Ovary (tissue), 9 donors: Measurements from ENCODE around the gene TFAP2B. TPM values are rescaled to one million over a fixed set of nuclear protein-coding genes. Genes with fewer than 3 reads are reported as not detected.

Source experiments
- DNase-seq, 5 donors: peaks; one replicate each; pipeline ENCODE4 v3.0.0-alpha.2; 2019 to 2020
- H3K27ac ChIP-seq, 2 donors: fragments of 200-600 bp; one replicate each; pipeline versions ENCODE4 v1.5.1 to v1.8.0; 2019 to 2022
- H3K27me3 ChIP-seq: fragments of 200-600 bp; one replicate; pipeline ENCODE4 v1.8.0; 2022
- H3K36me3 ChIP-seq: fragments of 200-600 bp; sonication (generic); one replicate; pipeline ENCODE4 v1.5.1; 2019
- H3K4me1 ChIP-seq: one replicate; pipeline ENCODE4 v1.8.1; 2013; ENCODE audit warnings: mild to moderate bottlenecking, moderate library complexity; ENCODE audit not compliant: insufficient read depth
- H3K4me3 ChIP-seq: fragments of 200-600 bp; sonication (generic); one replicate; pipeline ENCODE4 v1.5.1; 2017
- H3K9me3 ChIP-seq, 2 donors: fragments of 200-600 bp in 1 of 2; sonication (generic) in 1 of 2; one replicate each; pipeline versions ENCODE4 v1.5.1 to v1.8.1; 2013 to 2019; ENCODE audit warnings: mild to moderate bottlenecking in 1 of 2, moderate library complexity in 1 of 2
- CTCF ChIP-seq, 3 donors: fragments of 450-650 bp in 2 of 3; fragments of 200-600 bp in 1 of 3; IDR thresholded peaks; one replicate each; pipeline versions ENCODE4 v1.5.1 to v1.8.0; 2016 to 2022; ENCODE audit warnings: antibody characterized with exemption in 3 of 3, mild to moderate bottlenecking in 1 of 3
- EP300 ChIP-seq: sonication (generic); formaldehyde crosslinking; IDR thresholded peaks from one replicate; pipeline ENCODE4 v1.6.1; 2017; ENCODE audit warnings: antibody characterized with exemption
- POLR2A ChIP-seq: fragments of 450-650 bp; IDR thresholded peaks from one replicate; pipeline ENCODE4 v1.6.1; 2017; ENCODE audit warnings: antibody characterized with exemption, mild to moderate bottlenecking, moderate library complexity
- WGBS, 3 donors: extraction: QIAGEN DNeasy Blood & Tissue Kit in 1 of 3; methylation state at CpG; one replicate each; pipeline versions ENCODE4 v1.1.5 to v1.1.7; 2013 to 2017; 5-methylcytosine and 5-hydroxymethylcytosine counted together
- intact Hi-C, 4 donors: fragments of 100-400 bp; cut with DNase I; formaldehyde crosslinking; loops; one replicate each; pipeline versions ENCODE4 v1.11.0 to v1.15.1; 2022 to 2023
- polyA plus RNA-seq, 2 donors: library from polyadenylated mRNA; stranded (reverse); fragments of 200-250 nt in 1 of 2; fragments of 350-450 nt in 1 of 2; fragmentation: Illumina TruSeq in 1 of 2; extraction: RNeasy Lipid Tissue Mini Kit (QIAGEN cat#74804) in 1 of 2; gene quantifications; one replicate each; pipeline ENCODE4 v1.2.3, GENCODE V29; 2013 to 2014
- total RNA-seq, 7 donors: library from RNA; depleted of rRNA in 2 of 7; stranded (reverse); fragments of >200 nt in 2 of 7; fragmentation: NEBNext Ultra II Directional in 3 of 7; extraction: Animal tissue kit (Norgen Biotek cat#: 25700) in 3 of 7; gene quantifications; one replicate each; pipeline versions ENCODE4 v1.1.0 to v1.2.4, GENCODE V29; 2016 to 2023
- donor health status: DM: no; HTN: no; CAD: no; lungs with moderate emphysema.
- donor health status: DM: no; HTN: no; CAD: no.
- donor health status: Bipolar disorder and iron deficiency.
- donor health status: DM: yes; HTN: yes; CAD: no.
- donor health status: DM: no; HTN: no; CAD: no.
- donor health status: DM: yes; HTN: yes; CAD: no.

Gene TFAP2B
- total and polyA plus RNA-seq, 9 donors, result not detected

GRCh38 chr6:50861692-50862091 is 43.0 kb downstream of the TFAP2B start:
- no peaks in the 10 kb centered on the region for H3K9me3 ChIP-seq
- H3K27me3 ChIP-seq, result no peaks in the 10 kb centered on the region
- H3K36me3 ChIP-seq, result no peaks in the 10 kb centered on the region
- TF ChIP-seq CTCF (IDR thresholded peaks at IDR 0.05) (no peak), POLR2A (no peak), EP300 (no peak)
- intact Hi-C loops, result no loop called here
- H3K27ac ChIP-seq, result no peak overlapping the region
- H3K4me1 ChIP-seq, result no peaks in the 10 kb centered on the region
- 0 to 15% (median 0%) methylated on average over 1 of the region's 1 CpG for WGBS, 3 donors
- no peak for DNase-seq
- H3K4me3 ChIP-seq, result no peak overlapping the region

DNA sequence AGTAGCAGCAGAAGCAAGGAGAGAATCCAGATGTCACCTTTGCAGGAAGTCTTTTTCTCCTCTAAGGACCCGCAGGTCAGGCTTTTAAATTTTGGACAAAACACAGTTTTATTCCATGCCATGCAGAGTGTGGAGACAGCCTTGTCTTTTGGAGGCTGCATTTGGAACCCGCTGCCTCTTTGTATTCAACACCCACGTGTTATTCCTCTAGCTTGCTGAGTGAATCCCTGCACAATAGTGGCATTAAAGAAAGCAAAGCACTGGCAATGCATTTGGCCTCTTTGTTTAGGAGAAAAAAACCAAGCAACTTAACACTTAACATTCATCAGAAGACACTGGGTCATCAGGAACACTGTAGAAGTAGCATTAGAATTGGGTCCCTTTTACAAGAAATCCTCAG is 43.5 kb downstream of the TFAP2B start:
- 53 to 68% (median 62%) methylated on average over 3 of the region's 3 CpGs for WGBS, 3 donors
- no peaks in the 10 kb centered on the region for H3K27me3 ChIP-seq
- H3K36me3 ChIP-seq, result no peaks in the 10 kb centered on the region
- H3K9me3 ChIP-seq, result no peaks in the 10 kb centered on the region
- no peak for DNase-seq
- intact Hi-C loops, result no loop called here
- no peaks in the 10 kb centered on the region for H3K4me1 ChIP-seq
- H3K27ac ChIP-seq, result no peak overlapping the region
- TF ChIP-seq POLR2A (no peak), EP300 (no peak), CTCF (IDR thresholded peaks at IDR 0.05) (no peak)
- H3K4me3 ChIP-seq, result no peak overlapping the region

- no peaks in the 10 kb centered on the region for H3K36me3 ChIP-seq
Measured at GRCh38 chr6:50864601-50865000, 45.9 kb downstream of the TFAP2B start.

DNA sequence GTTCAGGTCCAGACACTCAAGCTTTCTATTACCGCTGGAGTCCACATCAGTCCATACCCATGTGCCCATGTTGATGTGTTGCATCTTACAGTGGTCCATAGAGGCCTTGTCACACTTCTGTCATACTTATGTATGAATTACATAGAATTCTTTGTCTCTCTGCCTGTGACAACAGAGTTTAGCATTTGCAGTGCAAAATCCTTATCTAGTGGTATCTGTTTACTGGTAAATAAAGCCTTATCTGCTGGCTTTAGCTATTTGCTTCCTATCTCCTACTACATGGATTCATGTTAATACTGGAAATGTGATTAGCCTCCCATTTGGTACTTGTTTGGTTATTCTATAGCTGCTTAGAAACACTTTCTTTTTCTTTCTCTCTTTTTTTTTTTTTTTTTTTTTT is 49.8 kb downstream of the TFAP2B start:
- H3K27ac ChIP-seq, result no peak overlapping the region
- H3K27me3 ChIP-seq, result no peaks in the 10 kb centered on the region
- no peaks in the 10 kb centered on the region for H3K4me1 ChIP-seq
- intact Hi-C loops, result no loop called here
- H3K36me3 ChIP-seq, result no peaks in the 10 kb centered on the region
- H3K9me3 ChIP-seq, result no peaks in the 10 kb centered on the region
- WGBS, 3 donors, result 83 to 100% (median 92%) methylated on average over 1 of the region's 1 CpG
- H3K4me3 ChIP-seq, result no peak overlapping the region
- no peak for TF ChIP-seq EP300
- TF ChIP-seq CTCF (IDR thresholded peaks at IDR 0.05), result no peak
- no peak for TF ChIP-seq POLR2A
- DNase-seq, result no peak

More at GRCh38 chr6:50864601-50865000, 45.9 kb downstream of the TFAP2B start:
- intact Hi-C loops, result no loop called here
- Histone ChIP-seq H3K27me3 (no peaks in the 10 kb centered on the region), H3K4me1 (no peaks in the 10 kb centered on the region), H3K4me3 (no peak overlapping the region), H3K9me3 (no peaks in the 10 kb centered on the region), H3K27ac (no peak overlapping the region)
- TF ChIP-seq POLR2A, result no peak
- no peak for TF ChIP-seq CTCF (IDR thresholded peaks at IDR 0.05)
- TF ChIP-seq EP300, result no peak
- 25 to 29% (median 28%) methylated on average over 1 of the region's 1 CpG for WGBS, 3 donors
- DNase-seq, result no peak

DNA sequence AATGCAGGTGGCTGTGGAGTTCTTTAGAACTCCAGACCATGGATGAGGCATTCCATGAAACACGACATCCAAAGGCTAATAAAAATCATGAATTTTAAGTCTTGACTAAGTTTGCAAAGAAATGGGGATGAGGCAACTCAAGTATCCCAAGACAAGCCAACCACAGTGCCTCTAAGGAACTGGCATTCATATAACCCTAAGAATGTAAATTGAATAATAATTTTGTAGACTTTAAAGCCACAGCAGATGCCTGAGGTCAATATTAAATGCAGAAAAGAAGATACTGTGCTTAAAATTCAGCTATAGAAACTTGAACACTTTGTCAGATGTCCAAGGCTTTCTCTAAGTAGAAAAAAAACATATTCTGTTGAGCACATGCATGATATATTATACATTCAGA is 54.5 kb downstream of the TFAP2B start:
- intact Hi-C loops, result no loop called here
- H3K36me3 ChIP-seq, result no peaks in the 10 kb centered on the region
- no peaks in the 10 kb centered on the region for H3K9me3 ChIP-seq
- no peaks in the 10 kb centered on the region for H3K4me1 ChIP-seq
- TF ChIP-seq CTCF (IDR thresholded peaks at IDR 0.05) (no peak), POLR2A (no peak), EP300 (no peak)
- no peak overlapping the region for H3K4me3 ChIP-seq
- 55 to 85% (median 69%) methylated on average over 1 of the region's 1 CpG for WGBS, 3 donors
- H3K27me3 ChIP-seq, result no peaks in the 10 kb centered on the region
- no peak for DNase-seq
- H3K27ac ChIP-seq, result no peak overlapping the region
